Measurements from ENCODE around the gene GPR137.

Gene GPR137

GRCh38 chr11:64331569-64332371 is 46.1 kb downstream of the GPR137 start:
- in situ Hi-C loops (cut with HindIII; ENCODE audit: low sequenced_read_pairs), result no loop called here
- DNase-seq (ENCODE audit: low read depth), result peak; percentile 37

GRCh38 chr11:64333556-64333955 is 47.9 kb downstream of the GPR137 start:
- no peak for DNase-seq (ENCODE audit: low read depth)
- H3K4me3 ChIP-seq (ENCODE audit: low read depth, low read length), result no peak overlapping the region
- in situ Hi-C loops (cut with HindIII; ENCODE audit: low sequenced_read_pairs), result no loop called here
- no peak for TF ChIP-seq CTCF (IDR thresholded peaks at IDR 0.05; ENCODE audit: low read depth, low read length, missing control alignments)

More at GRCh38 chr11:64331569-64332371, 46.1 kb downstream of the GPR137 start:
- TF ChIP-seq CTCF (IDR thresholded peaks at IDR 0.05; ENCODE audit: low read depth, low read length, missing control alignments), result peak; percentile 64
- no peak overlapping the region for H3K4me3 ChIP-seq (ENCODE audit: low read depth, low read length)

GRCh38 chr11:64334764-64335735 is 49.4 kb downstream of the GPR137 start:
- no peak overlapping the region for H3K4me3 ChIP-seq (ENCODE audit: low read depth, low read length)
- in situ Hi-C loops (cut with HindIII; ENCODE audit: low sequenced_read_pairs), result no loop called here
- TF ChIP-seq CTCF (IDR thresholded peaks at IDR 0.05; ENCODE audit: low read depth, low read length, missing control alignments), result no peak
- peak; percentile 48 for DNase-seq (ENCODE audit: low read depth)

GRCh38 chr11:64337538-64338249 is 52.0 kb downstream of the GPR137 start:
- no peak for DNase-seq (ENCODE audit: low read depth)
- H3K4me3 ChIP-seq (ENCODE audit: low read depth, low read length), result no peak overlapping the region
- TF ChIP-seq CTCF (IDR thresholded peaks at IDR 0.05; ENCODE audit: low read depth, low read length, missing control alignments), result no peak
- in situ Hi-C loops (cut with HindIII; ENCODE audit: low sequenced_read_pairs), result no loop called here

GRCh38 chr11:64338716-64339115 is 53.1 kb downstream of the GPR137 start:
- no peak for TF ChIP-seq CTCF (IDR thresholded peaks at IDR 0.05; ENCODE audit: low read depth, low read length, missing control alignments)
- no peak overlapping the region for H3K4me3 ChIP-seq (ENCODE audit: low read depth, low read length)
- no peak for DNase-seq (ENCODE audit: low read depth)
- in situ Hi-C loops (cut with HindIII; ENCODE audit: low sequenced_read_pairs), result no loop called here
